NCI-H510A treated with DMSO at 0.1 percent for 48 hours (cell line): ENCODE data around the gene FRAS1.

Experiments used
- DNase-seq: peaks from one replicate; lab custom pipeline; 2025; lab: John Stamatoyannopoulos, UW

Gene FRAS1

GRCh38 chr4:78100060-78100459 lies 42.9 kb downstream of the FRAS1 start:
- no peak for DNase-seq

DNA sequence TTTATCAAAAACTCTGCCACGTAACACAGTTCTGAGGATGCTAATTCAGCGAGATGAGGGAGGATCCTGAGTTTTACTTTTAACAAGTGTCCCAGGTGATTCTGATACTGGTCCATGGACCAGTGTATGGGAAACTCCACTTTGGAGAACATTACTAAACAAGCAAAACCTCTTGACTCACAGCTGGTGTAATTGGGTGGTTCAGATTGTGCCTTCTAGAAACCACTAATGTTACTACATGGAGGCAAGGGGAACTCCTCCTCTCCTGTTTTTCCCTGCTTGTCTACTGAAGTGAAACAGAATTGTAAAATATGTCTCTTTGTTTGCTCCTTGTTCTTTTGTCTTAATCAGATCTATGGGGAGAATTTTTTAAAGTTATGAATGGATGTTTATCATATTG lies 62.6 kb downstream of the FRAS1 start:
- DNase-seq: peak; percentile 3

GRCh38 chr4:78120144-78120880 lies 63.2 kb downstream of the FRAS1 start:
- no peak for DNase-seq

DNA sequence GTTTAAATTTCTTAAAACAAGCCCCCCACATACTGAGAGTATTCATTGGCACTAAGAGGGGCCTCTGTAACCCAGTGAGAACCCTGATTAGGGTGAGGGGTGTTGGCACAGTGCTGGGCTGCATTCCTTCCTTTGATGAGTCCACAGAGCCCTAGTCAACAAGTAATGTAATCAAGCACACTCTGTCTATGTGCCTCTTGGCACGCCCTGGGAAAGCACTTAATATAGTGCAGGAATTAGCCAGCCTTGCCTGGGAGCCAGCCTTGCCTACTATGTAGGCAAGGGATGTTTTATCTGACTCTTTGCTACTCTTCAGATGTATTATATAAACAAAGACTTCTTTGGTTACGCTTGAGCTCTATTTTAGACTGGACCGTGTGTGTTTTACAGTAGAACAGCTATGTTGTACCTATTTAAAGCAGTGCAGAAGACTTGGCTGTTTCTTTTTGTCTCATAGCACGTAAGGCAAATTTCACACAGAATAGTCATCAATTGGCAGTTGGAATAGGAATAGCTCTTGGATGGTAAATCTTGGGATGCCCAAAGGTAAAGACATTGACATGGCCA lies 64.3 kb downstream of the FRAS1 start:
- DNase-seq: peak; percentile 7

DNA sequence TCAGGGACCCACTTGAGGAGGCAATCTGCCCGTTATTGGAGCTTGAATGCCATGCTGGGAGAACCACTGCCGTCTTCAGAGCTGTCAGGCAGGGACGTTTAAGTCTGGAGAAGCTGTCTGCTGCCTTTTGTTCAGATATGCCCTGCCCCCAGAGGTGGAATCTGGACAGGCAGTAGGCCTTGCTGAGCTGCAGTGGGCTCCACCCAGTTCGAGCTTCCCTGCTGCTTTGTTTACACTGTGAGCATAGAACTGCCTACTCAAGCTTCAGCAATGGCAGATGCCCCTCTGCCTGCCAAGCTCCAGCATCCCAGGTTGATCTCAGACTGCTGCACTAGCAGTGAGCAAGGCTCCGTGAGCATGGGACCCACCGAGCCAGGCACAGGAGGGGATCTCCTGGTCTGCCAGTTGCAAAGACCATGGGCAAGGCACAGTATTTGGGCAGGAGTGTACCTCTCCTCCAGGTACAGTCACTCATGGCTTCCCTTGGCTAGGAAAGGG lies 68.8 kb downstream of the FRAS1 start:
- DNase-seq: peak; percentile 39

DNA sequence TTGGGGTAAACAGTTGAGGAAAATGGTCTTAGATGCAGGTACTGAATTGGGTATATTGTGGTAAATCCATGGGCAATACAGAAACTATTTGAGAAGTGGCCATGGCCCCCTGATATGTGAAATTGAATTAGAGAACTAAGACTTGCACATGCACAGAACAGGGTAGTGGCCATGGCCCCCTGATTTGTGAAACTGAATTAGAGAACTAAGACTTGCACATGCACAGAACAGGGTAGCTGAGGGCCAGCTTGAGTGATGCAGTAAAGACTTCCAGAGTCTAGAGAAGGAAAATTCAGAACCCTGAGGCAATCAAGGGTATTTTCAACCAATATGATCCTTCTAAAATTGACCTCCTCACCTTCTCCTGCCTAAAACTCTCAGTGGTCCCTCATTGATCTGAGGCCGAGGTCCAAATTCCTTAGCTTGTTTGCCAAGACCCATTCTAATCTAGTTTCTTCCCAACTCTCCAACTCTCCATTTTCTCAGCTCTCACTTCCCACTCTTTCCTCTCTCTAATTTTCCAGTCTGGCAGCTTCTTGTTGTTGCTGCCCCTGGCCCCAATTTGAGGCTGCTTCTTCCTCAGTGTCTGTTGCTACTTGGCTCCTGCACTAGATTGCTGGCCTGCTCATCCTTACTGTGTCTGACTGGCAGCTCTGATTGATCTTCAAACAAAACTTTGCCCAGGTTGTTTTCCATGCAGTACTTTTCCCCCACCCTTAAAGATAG lies 72.4 kb downstream of the FRAS1 start:
- no peak for DNase-seq

DNA sequence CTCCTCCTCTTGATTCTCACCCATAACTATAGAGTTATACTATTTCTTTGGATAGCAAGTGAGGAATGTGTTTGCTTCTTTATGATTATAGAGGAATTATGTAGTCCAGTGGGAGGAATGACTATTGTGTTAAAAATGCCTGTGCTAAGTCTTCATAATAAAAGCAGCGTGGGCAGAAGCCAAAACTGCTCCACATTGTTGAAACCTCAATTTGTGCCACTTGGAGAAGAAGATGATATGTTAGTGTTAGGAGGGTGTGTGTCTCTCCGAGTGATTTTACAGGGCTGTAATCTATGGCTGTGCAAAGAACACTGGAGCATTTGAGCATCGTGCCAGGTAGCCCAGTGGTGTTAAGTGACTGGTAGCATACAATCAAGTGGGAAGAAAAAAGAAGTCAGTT lies 74.3 kb downstream of the FRAS1 start:
- no peak for DNase-seq

GRCh38 chr4:78136109-78137081 lies 79.3 kb downstream of the FRAS1 start:
- no peak for DNase-seq

GRCh38 chr4:78137532-78137931 lies 80.4 kb downstream of the FRAS1 start:
- DNase-seq: no peak

- no peak for DNase-seq
These were observed 81.1 kb downstream of the FRAS1 start for GRCh38 chr4:78138252-78138651.

- no peak for DNase-seq
These were observed 86.5 kb downstream of the FRAS1 start for GRCh38 chr4:78143634-78144033.

- no peak for DNase-seq
These were observed 87.9 kb downstream of the FRAS1 start for GRCh38 chr4:78145008-78145407.

GRCh38 chr4:78145622-78146021 lies 88.5 kb downstream of the FRAS1 start:
- DNase-seq: no peak

GRCh38 chr4:78149751-78150542 lies 92.8 kb downstream of the FRAS1 start:
- no peak for DNase-seq

- no peak for DNase-seq
These were observed 93.4 kb downstream of the FRAS1 start for GRCh38 chr4:78150543-78150864.

GRCh38 chr4:78152795-78153194 lies 95.7 kb downstream of the FRAS1 start:
- DNase-seq: no peak

GRCh38 chr4:78154972-78155590 lies 98.0 kb downstream of the FRAS1 start:
- no peak for DNase-seq

- DNase-seq: no peak
These were observed 98.5 kb downstream of the FRAS1 start for GRCh38 chr4:78155616-78156105.

DNA sequence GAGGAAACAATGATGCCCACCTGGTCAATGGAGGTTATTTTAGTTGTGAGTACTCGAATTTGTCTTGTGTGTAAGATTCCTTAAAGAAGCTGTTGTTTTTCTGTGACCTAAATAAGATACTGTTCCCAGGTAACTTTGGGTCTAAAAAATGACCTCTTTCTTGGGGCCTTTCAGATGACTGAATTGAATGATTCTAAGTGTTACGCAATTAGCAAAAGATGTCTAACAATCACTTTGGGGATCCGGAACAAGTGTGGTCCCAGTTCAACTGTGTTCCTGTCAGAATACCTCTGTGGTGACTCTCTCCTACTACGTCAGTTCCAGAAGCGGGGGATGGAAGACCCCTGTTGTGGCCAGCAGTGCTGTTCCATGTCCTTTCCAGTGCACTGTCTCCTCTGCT lies 99.4 kb downstream of the FRAS1 start:
- DNase-seq: no peak

DNA sequence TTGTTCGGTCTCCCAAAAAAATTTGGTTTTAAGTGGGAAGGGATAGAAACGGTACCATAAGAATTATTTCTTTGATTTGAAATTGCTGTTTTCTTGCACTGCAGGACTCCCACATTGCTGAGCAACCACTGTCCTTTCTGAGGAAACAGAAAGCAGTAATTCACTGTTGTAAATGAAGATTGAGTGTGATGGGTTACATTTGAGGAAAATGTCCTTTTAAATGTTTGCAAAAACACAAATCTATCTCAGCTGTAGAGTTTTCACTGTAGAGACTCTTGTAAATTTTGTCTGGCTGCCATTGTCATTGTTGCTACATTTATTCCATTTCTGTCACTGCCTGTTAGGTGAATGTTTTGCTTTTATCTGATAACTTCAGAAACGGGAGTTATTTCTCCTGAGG lies 105.2 kb downstream of the FRAS1 start:
- DNase-seq: no peak

GRCh38 chr4:78162821-78163220 lies 105.7 kb downstream of the FRAS1 start:
- no peak for DNase-seq
